Lower leg skin (tissue), 4 donors: Measurements from ENCODE around the gene CTSZ. TPM values are rescaled to one million over a fixed set of nuclear protein-coding genes. Genes with fewer than 3 reads are reported as not detected.

Experiments
- DNase-seq, 2 donors: peaks; one replicate each; pipeline ENCODE4 v3.0.0-alpha.2; 2019; ENCODE audit warnings: low spot score in 2 of 2
- H3K4me3 ChIP-seq: fragments of 200-600 bp; sonication (generic); 2 replicates; pipeline ENCODE4 v1.5.1; 2017; ENCODE audit warnings: mild to moderate bottlenecking, low read depth; ENCODE audit not compliant: poor library complexity, severe bottlenecking
- CTCF ChIP-seq, 3 donors: fragments of 450-650 bp; IDR thresholded peaks; one replicate each; pipeline ENCODE4 v1.5.1; 2016; ENCODE audit warnings: antibody characterized with exemption in 3 of 3, mild to moderate bottlenecking in 3 of 3, moderate library complexity in 2 of 3
- POLR2A ChIP-seq, 2 donors: fragments of 450-650 bp; IDR thresholded peaks; one replicate each; pipeline ENCODE4 v1.6.1; 2016 to 2017; ENCODE audit warnings: antibody characterized with exemption in 2 of 2, mild to moderate bottlenecking in 1 of 2, moderate library complexity in 1 of 2
- WGBS, 2 donors: methylation state at CpG; one replicate each; pipeline ENCODE4 v1.1.5; 2018; 5-methylcytosine and 5-hydroxymethylcytosine counted together
- intact Hi-C: fragments of 100-400 bp; cut with DNase I; formaldehyde crosslinking; loops from one replicate; pipeline ENCODE4 v1.15.0; 2023; ENCODE audit warnings: low total_unique reads
- total RNA-seq, 4 donors: library from RNA; depleted of rRNA; stranded (reverse); fragments of >200 nt; gene quantifications; one replicate each; pipeline ENCODE4 v1.1.0, GENCODE V29; 2016

CTSZ gene
- total RNA-seq, 4 donors from 2014 or later: 30.1 to 64.1 (median 40.0) TPM

DNA sequence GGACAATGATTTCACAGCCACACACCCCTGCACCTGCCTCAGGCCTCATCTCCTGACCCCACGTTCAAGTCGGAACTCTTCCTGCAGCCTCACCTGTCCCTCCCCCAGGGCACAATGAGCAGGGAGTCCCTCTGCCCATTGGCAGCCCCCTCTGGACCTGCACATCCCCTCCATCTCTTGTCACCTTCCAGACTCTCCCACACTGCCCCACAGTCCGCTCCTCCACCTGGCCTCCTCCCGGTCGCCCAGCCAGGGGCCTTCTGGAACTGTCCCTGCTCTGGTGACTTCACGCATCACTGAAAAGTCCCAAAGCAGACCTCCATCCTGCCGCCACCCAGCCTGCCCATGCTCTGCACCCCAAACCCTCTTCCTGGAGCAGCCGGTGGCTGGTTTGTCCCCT is 4.7 kb downstream of the CTSZ start:
- no peak overlapping the region for H3K4me3 ChIP-seq
- WGBS, 2 donors: 93 to 94% methylated on average over 7 of the region's 8 CpGs
- intact Hi-C loops: no loop called here
- TF ChIP-seq POLR2A (IDR thresholded peaks at IDR 0.05): no peak
- TF ChIP-seq CTCF (IDR thresholded peaks at IDR 0.05): no peak
- DNase-seq: no peak

DNA sequence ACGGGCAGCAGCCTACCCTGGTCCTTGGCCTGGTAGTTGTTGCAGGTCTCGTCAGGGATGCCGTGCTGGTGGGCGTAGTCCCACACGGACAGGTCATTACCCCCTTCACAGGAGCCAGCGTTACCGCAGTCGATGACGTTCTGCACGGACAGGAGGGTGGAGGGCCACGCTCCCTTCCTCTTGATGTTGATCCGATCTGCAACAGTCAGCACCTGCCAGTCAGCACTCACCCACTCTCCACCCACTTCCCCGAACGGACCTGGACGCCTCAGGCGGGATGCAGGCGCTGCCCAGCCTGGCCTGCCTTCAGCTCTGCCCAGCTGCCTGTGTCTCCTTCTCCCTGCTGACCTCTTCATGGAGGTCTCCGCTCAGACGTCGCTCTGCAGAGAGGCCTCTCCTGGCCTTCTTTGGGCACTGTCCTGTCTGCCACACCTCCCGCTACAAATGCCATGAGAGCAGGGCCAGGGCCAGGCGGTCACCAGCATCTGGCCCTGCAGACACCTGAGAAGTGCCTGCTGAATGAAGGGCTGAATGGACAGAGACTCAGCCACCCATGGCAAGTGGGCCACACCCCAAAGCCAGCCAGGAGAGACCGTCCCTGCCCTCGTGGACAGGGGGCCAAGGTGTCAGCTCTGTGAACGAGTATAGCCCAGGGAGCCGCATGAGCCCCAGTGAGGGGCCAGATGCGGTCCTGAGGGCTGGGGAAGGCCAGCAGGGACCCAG is 5.4 kb downstream of the CTSZ start:
- no peak for DNase-seq
- intact Hi-C loops: no loop called here
- WGBS, 2 donors: 87 to 89% methylated on average over 23 to 27 of the region's 27 CpGs
- TF ChIP-seq CTCF (IDR thresholded peaks at IDR 0.05) (no peak), POLR2A (IDR thresholded peaks at IDR 0.05) (no peak)
- no peak overlapping the region for H3K4me3 ChIP-seq

- intact Hi-C loops: no loop called here
- DNase-seq: no peak
- 87 to 90% methylated on average over 13 of the region's 13 CpGs for WGBS, 2 donors
- H3K4me3 ChIP-seq: no peak overlapping the region
- TF ChIP-seq POLR2A (IDR thresholded peaks at IDR 0.05) (no peak), CTCF (IDR thresholded peaks at IDR 0.05) (no peak)
These were observed 6.0 kb downstream of the CTSZ start for GRCh38 chr20:59001068-59001448.

- intact Hi-C loops: no loop called here
- 65 to 82% methylated on average over 3 of the region's 3 CpGs for WGBS, 2 donors
- no peak for DNase-seq
- H3K4me3 ChIP-seq: no peak overlapping the region
- no peak for TF ChIP-seq CTCF (IDR thresholded peaks at IDR 0.05)
These were observed 6.7 kb downstream of the CTSZ start for GRCh38 chr20:59000326-59000725.

DNA sequence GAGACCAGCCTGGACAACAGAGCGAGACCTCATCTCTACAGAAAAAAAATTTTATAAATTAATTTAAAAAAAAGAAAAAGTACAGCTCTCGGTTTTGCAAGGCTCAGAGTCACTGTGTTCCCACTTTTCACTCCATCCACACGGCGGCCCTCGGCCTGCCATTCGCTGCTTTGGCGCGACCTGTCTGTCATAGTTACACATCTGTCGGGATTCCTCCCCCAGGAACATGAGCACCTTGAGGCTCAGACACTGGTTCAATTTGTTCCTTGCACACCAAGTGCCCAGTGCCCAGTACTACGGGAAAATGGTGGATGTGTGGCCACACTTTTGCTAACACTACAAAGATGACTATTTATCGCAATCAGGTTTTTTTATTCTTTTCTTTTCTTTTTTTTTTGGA is 8.4 kb downstream of the CTSZ start:
- DNase-seq: no peak
- H3K4me3 ChIP-seq: no peak overlapping the region
- 95 to 98% methylated on average over 11 of the region's 11 CpGs for WGBS, 2 donors
- TF ChIP-seq CTCF (IDR thresholded peaks at IDR 0.05): no peak
- intact Hi-C loops: no loop called here
